K562 (cell line): ENCODE results near the gene SLC7A8. TPM values are rescaled to one million over a fixed set of nuclear protein-coding genes. Genes with fewer than 3 reads are reported as not detected.

ENCODE experiments used
- CEBPG ChIP-seq, 3 experiments: fragments of 200-800 bp in 1 of 3; sonication (Bioruptor generic) in 1 of 3; sonication (generic) in 1 of 3; formaldehyde crosslinking in 1 of 3; IDR thresholded peaks in 2 of 3; conservative IDR thresholded peaks in 1 of 3; 2 replicates each; pipeline versions ENCODE4 v1.6.1 to v1.8.0; 2016 to 2022; ENCODE audit warnings: missing compliant biosample characterization in 2 of 3, missing genetic modification characterization in 2 of 3, mild to moderate bottlenecking in 1 of 3, missing genetic modification reagents in 1 of 3
- FOS ChIP-seq: IDR thresholded peaks from 3 replicates; pipeline ENCODE4 v1.6.1; 2011; ENCODE audit not compliant: insufficient read length; ENCODE audit errors: extremely low read depth
- STAG1 ChIP-seq: sonication (generic); formaldehyde crosslinking; IDR thresholded peaks from 2 replicates; pipeline ENCODE4 v1.5.0; 2020; ENCODE audit warnings: missing genetic modification reagents, borderline replicate concordance
- U2AF1 ChIP-seq: fragments of 200-400 bp; formaldehyde crosslinking; optimal IDR thresholded peaks from 2 replicates; pipeline ENCODE3; 2017; ENCODE audit warnings: mild to moderate bottlenecking, low read depth, low read length, moderate library complexity
- ZNF197 ChIP-seq: fragments of 200-800 bp; sonication (Bioruptor generic); IDR thresholded peaks from 2 replicates; pipeline ENCODE4 v1.6.1; 2016; ENCODE audit warnings: low read depth, missing genetic modification characterization, missing compliant biosample characterization
- polyA plus RNA-seq, 8 experiments: library from polyadenylated mRNA; depleted of rRNA in 4 of 8; stranded (reverse) in 5 of 8; unstranded in 3 of 8; fragments of >200 nt; fragmentation: Nextera tagmentation in 2 of 8; fragmentation: Illumina TruSeq in 1 of 8; extraction: Ambion mirVana in 2 of 8; extraction: Trizol in 1 of 8; gene quantifications; 2 replicates each; pipeline versions ENCODE4 v1.2.1 to v1.2.3, GENCODE V29; 2011 to 2014; ENCODE audit warnings: inconsistent platforms in 1 of 8, missing spikeins in 1 of 8
- total RNA-seq, 7 experiments: library from RNA; depleted of rRNA in 6 of 7; stranded (reverse); fragments of >200 nt in 6 of 7; fragmentation: Illumina TruSeq in 2 of 7; extraction: Trizol in 2 of 7; gene quantifications; 2 replicates each; pipeline versions ENCODE4 v1.2.1 to v1.2.3, GENCODE V29; 2011 to 2021; ENCODE audit warnings: low replicate concordance in 1 of 7
- TF ChIP-seq, protein P1 (sequence below): fragments of 450-650 bp; IDR thresholded peaks from 2 replicates; pipeline ENCODE4 v1.6.1; 2016; ENCODE audit warnings: mild to moderate bottlenecking, moderate library complexity
- TF ChIP-seq, protein P2 (sequence below), 2 experiments: fragments of 450-650 bp; formaldehyde crosslinking in 1 of 2; IDR thresholded peaks; 2 replicates each; pipeline versions ENCODE4 v1.4.0 to v1.6.1; 2014 to 2020; ENCODE audit warnings: mild to moderate bottlenecking in 2 of 2, borderline replicate concordance in 1 of 2, low read depth in 1 of 2

The SLC7A8 gene
- total and polyA plus RNA-seq, 9 of the 15 experiments (the other 6 are each of a cell fraction or from before 2014, with no cell fraction given) = 2.0 to 33.0 (median 6.0) TPM

DNA sequence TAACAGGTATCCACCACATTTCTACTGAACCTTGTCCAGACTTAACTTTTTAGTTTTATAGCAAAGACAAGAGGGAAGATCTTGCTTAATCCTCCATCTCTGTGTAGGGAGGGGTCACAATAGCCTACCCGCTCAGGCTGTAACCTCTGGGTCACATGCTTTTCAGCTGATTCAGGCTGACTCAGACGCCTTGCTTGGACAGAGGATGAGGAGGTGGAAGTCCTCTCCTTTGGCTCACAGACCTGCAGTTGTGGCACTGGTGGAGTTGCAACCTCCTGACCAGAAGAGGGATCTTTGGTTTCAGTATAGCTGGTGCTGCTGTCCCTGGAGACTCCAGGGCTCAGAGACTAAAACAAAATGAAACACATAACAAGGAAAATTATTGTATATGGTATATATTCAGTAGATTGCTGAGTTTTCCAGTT lies 104.8 kb downstream of the SLC7A8 start (continued):
- TF ChIP-seq, protein P1, sequence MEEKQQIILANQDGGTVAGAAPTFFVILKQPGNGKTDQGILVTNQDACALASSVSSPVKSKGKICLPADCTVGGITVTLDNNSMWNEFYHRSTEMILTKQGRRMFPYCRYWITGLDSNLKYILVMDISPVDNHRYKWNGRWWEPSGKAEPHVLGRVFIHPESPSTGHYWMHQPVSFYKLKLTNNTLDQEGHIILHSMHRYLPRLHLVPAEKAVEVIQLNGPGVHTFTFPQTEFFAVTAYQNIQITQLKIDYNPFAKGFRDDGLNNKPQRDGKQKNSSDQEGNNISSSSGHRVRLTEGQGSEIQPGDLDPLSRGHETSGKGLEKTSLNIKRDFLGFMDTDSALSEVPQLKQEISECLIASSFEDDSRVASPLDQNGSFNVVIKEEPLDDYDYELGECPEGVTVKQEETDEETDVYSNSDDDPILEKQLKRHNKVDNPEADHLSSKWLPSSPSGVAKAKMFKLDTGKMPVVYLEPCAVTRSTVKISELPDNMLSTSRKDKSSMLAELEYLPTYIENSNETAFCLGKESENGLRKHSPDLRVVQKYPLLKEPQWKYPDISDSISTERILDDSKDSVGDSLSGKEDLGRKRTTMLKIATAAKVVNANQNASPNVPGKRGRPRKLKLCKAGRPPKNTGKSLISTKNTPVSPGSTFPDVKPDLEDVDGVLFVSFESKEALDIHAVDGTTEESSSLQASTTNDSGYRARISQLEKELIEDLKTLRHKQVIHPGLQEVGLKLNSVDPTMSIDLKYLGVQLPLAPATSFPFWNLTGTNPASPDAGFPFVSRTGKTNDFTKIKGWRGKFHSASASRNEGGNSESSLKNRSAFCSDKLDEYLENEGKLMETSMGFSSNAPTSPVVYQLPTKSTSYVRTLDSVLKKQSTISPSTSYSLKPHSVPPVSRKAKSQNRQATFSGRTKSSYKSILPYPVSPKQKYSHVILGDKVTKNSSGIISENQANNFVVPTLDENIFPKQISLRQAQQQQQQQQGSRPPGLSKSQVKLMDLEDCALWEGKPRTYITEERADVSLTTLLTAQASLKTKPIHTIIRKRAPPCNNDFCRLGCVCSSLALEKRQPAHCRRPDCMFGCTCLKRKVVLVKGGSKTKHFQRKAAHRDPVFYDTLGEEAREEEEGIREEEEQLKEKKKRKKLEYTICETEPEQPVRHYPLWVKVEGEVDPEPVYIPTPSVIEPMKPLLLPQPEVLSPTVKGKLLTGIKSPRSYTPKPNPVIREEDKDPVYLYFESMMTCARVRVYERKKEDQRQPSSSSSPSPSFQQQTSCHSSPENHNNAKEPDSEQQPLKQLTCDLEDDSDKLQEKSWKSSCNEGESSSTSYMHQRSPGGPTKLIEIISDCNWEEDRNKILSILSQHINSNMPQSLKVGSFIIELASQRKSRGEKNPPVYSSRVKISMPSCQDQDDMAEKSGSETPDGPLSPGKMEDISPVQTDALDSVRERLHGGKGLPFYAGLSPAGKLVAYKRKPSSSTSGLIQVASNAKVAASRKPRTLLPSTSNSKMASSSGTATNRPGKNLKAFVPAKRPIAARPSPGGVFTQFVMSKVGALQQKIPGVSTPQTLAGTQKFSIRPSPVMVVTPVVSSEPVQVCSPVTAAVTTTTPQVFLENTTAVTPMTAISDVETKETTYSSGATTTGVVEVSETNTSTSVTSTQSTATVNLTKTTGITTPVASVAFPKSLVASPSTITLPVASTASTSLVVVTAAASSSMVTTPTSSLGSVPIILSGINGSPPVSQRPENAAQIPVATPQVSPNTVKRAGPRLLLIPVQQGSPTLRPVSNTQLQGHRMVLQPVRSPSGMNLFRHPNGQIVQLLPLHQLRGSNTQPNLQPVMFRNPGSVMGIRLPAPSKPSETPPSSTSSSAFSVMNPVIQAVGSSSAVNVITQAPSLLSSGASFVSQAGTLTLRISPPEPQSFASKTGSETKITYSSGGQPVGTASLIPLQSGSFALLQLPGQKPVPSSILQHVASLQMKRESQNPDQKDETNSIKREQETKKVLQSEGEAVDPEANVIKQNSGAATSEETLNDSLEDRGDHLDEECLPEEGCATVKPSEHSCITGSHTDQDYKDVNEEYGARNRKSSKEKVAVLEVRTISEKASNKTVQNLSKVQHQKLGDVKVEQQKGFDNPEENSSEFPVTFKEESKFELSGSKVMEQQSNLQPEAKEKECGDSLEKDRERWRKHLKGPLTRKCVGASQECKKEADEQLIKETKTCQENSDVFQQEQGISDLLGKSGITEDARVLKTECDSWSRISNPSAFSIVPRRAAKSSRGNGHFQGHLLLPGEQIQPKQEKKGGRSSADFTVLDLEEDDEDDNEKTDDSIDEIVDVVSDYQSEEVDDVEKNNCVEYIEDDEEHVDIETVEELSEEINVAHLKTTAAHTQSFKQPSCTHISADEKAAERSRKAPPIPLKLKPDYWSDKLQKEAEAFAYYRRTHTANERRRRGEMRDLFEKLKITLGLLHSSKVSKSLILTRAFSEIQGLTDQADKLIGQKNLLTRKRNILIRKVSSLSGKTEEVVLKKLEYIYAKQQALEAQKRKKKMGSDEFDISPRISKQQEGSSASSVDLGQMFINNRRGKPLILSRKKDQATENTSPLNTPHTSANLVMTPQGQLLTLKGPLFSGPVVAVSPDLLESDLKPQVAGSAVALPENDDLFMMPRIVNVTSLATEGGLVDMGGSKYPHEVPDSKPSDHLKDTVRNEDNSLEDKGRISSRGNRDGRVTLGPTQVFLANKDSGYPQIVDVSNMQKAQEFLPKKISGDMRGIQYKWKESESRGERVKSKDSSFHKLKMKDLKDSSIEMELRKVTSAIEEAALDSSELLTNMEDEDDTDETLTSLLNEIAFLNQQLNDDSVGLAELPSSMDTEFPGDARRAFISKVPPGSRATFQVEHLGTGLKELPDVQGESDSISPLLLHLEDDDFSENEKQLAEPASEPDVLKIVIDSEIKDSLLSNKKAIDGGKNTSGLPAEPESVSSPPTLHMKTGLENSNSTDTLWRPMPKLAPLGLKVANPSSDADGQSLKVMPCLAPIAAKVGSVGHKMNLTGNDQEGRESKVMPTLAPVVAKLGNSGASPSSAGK = no peak; the same call in 1 of the 2 replicates
- TF ChIP-seq ZNF197 (CRISPR knock-in tag) (peak; percentile 45; the same call in 1 of the 2 replicates), STAG1 (CRISPR knock-in tag) (no peak), FOS (peak; percentile 32), U2AF1 (no peak), CEBPG (CRISPR knock-in tag; IDR thresholded peaks at IDR 0.05) (peak; percentile 61; the same call in 1 of the 2 replicates), CEBPG (tag; conservative IDR thresholded peaks at IDR 0.05 in 1 of 2, IDR thresholded peaks at IDR 0.05 in 1 of 2) (peak; percentile 83 to 92)
- TF ChIP-seq, protein P2, sequence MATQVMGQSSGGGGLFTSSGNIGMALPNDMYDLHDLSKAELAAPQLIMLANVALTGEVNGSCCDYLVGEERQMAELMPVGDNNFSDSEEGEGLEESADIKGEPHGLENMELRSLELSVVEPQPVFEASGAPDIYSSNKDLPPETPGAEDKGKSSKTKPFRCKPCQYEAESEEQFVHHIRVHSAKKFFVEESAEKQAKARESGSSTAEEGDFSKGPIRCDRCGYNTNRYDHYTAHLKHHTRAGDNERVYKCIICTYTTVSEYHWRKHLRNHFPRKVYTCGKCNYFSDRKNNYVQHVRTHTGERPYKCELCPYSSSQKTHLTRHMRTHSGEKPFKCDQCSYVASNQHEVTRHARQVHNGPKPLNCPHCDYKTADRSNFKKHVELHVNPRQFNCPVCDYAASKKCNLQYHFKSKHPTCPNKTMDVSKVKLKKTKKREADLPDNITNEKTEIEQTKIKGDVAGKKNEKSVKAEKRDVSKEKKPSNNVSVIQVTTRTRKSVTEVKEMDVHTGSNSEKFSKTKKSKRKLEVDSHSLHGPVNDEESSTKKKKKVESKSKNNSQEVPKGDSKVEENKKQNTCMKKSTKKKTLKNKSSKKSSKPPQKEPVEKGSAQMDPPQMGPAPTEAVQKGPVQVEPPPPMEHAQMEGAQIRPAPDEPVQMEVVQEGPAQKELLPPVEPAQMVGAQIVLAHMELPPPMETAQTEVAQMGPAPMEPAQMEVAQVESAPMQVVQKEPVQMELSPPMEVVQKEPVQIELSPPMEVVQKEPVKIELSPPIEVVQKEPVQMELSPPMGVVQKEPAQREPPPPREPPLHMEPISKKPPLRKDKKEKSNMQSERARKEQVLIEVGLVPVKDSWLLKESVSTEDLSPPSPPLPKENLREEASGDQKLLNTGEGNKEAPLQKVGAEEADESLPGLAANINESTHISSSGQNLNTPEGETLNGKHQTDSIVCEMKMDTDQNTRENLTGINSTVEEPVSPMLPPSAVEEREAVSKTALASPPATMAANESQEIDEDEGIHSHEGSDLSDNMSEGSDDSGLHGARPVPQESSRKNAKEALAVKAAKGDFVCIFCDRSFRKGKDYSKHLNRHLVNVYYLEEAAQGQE (IDR thresholded peaks at IDR 0.05; ENCODE audit: borderline replicate concordance) = peak; percentile 42; the same call in 1 of the 2 replicates
- TF ChIP-seq, protein P2 (CRISPR knock-in tag; IDR thresholded peaks at IDR 0.05; ENCODE audit: low read depth) = no peak; the same call in 1 of the 2 replicates
